Measurements from ENCODE around the gene THSD4.

The THSD4 gene

DNA sequence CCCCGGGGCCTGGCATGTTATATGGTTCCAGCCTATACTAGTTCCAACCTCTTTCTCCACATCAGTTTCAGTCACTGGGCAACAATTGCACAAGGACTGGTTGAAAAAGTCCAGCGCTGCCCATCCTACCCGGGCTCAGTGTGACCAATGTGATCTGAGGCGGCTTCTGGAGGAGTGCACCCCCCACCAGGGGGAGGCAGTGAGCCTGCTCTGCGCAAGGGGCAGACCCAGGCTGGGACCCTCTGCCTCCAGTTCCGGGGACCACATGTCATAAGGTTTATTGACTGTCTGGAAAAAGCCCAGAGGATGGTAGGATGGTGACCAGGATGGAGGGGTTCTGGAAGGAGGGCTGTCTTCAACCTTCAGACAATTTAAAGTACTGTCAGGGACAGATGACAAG lies 669.4 kb downstream of the THSD4 start:
- DNase-seq (ENCODE audit: low read depth) = no peak

DNA sequence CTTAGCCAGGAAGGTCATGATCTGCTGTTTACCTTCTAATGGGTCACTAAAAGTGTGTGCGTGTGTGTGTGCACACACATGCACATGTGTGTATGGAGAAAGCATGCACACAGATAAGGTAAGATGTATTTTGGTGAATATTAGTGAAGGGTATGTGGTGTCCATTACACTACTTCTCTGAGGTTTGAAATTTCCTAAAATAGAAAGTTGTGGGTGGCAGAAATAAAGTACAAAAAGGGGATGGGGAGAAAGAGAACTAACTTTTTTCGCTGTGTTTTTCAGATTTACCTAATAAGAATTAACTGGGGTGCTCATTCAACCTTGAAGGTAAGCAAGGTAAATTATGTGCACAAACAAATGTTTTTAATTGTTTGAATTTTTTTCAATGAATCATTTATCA lies 670.7 kb downstream of the THSD4 start:
- no peak for DNase-seq (ENCODE audit: low read depth)

DNA sequence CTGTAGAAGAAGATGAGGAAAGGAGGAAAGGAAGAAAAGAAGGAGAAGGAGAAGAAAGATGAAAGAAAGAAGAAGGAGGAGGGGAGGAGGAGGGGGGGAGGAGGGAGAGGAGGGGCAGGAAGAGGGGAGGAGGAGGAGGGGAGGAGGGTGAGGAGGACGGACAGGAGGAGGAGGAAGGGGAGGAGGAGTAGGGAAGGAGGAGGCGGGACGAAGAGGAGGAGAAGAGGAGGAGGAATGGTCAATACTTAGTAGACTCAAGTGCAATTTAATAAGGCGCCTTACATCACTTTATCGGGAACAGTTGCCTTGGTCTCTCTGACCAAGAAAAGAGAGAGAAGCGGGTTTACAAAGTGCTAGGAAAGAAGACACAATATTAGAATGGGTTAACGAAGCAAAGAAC lies 671.4 kb downstream of the THSD4 start:
- DNase-seq (ENCODE audit: low read depth) = no peak

DNA sequence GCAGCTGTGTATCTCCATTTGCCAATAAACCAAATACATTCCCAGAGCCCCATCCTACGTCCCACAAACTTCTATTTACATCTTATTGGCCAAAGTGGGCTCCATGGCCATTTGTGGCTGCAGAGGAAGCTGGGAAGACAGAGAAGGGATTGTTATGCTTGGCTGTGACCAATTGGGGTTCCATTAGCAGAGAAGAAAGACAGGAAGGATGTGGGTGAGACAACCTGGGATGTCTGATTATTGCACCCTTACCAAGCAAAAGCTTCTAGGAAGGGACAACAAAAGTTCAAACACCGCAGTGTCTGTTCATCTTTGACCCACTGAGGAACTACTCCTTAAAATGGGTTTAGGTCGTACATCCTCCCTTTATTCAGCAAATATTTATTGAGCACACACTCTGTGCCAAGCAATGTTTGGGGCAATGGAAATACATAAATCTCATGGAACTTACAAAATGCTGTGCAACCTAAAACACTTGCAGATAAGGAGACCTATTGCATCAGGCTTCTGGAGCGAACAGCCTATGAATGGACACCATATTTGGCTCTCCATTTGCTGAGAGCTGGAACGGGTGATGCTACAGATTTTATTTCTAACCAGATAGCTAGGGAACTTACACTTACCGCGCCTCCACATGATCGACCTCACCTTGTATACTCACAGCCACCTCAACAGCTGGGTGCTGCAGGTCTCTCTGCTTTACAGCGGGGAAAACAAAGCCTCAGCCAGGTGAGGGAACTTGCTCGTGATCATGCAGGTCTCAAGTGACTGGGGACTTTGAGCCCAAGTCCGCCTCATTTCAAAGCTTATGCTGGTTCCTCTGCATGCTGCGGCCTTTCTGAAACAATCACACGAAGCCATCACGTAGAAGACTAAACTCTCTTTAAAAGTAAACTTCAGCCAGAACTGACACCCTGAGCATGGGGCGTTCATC lies 673.6 kb downstream of the THSD4 start:
- no peak for DNase-seq (ENCODE audit: low read depth)

DNA sequence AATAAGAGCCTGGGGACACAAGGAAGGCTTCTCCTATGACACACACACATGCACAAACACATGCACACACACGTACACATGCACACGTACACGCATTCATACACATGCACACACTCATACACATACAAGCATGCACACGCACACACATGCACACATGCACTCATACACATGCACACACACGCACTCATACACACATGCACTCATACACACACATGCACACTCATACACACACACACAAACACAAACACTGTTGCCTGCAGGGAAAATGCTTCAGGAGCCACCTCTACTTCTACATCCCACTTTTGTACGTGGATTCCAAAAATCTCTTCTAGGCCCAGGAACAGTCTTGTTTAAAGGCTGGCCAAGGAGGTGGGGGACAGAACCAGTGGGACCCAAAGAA lies 674.3 kb downstream of the THSD4 start:
- DNase-seq (ENCODE audit: low read depth) = no peak

DNA sequence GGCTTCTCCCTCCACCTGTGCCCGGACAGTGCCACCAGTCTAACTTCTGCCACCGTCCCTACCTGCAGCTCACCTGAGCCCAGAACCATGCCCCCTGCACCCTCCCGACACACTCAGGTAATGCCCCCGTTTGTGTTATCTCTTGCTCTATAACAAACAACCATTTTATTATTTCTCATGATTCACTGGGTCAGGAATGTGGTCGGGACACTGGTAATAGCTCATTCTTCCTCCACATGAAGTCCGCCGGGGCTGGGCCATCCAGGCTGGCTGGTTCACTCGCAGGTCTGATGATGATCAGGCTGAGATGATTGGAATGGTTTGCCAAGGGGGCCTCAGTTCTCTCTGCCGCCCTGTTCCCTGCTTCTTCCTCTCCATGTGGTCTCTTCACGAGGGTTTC lies 674.8 kb downstream of the THSD4 start:
- DNase-seq (ENCODE audit: low read depth) = no peak

DNA sequence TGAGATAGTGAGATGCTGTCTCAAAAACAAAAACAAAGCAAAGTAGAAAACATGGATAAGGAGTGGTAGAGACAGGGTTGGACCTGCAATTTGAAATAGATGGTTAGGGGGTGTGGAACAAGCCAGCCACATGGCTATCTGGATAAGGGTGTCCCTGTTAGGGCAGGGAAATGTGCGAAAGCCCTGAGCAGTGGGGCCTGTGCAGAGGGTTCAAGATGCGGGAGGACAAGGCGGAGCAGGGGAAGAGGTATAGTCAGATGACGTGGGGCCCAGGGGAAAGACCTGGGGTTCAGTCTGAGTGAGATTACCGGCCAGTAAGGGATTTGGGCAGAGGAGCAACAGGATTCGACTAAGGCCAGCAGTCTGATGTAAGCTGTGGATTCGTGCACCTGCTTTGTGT lies 676.7 kb downstream of the THSD4 start:
- no peak for DNase-seq (ENCODE audit: low read depth)

DNA sequence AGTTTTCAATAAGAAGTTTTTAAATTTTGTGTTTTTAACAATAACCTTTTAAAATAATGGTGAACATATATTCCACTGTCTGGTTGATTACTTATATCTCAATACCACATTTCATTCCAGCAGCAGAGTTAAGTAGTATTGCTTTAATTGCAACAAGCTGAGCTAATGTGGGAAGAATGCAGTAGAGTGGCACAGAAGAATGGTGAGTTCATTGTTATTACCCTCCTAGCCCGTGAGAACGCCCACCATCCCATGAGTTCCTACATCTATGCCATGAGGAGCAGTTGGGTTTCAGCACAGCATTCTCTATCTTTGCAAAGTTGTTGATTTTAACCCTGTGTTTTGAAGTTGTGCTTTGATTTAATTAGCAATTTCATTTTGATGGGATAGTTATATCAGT lies 677.2 kb downstream of the THSD4 start:
- no peak for DNase-seq (ENCODE audit: low read depth)

DNA sequence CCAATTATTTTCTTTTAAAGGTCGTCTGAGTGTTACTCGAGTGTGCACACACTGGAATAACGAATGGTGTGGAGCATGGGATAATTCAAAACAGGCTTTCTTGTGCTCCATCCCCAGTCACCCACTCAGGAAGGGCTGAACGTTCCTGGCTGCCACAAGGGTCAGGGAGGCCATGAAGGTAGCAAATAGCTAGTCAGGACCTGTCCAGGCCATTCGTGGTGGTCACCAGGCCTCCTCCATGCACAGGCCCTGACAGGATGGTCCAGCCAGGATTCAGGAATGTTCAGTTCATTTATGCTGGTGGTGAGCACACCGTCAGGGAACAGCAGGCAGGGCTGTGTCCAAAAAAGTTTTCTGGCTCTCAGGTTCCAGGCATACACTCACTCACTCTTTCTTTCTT lies 683.4 kb downstream of the THSD4 start:
- DNase-seq (ENCODE audit: low read depth) = no peak

DNA sequence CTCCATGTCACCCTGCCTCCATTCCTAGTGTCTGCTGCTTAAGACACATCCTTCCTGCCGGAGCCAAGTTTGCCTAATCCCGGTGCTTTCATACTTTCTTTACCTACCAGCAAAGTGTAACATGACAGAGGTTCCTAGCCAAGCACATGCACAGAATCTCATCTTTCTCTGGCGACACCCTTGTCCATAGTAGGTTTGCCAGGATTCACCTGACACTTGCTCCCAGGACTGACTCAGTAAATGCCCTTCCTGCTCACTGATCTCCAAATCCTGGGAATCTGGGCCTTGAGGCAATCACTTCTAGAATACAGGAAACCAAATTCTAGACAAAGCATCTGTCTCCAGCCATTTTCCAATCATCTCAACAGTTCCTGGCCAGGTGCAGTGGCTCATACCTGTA lies 684.9 kb downstream of the THSD4 start:
- DNase-seq (ENCODE audit: low read depth) = no peak

DNA sequence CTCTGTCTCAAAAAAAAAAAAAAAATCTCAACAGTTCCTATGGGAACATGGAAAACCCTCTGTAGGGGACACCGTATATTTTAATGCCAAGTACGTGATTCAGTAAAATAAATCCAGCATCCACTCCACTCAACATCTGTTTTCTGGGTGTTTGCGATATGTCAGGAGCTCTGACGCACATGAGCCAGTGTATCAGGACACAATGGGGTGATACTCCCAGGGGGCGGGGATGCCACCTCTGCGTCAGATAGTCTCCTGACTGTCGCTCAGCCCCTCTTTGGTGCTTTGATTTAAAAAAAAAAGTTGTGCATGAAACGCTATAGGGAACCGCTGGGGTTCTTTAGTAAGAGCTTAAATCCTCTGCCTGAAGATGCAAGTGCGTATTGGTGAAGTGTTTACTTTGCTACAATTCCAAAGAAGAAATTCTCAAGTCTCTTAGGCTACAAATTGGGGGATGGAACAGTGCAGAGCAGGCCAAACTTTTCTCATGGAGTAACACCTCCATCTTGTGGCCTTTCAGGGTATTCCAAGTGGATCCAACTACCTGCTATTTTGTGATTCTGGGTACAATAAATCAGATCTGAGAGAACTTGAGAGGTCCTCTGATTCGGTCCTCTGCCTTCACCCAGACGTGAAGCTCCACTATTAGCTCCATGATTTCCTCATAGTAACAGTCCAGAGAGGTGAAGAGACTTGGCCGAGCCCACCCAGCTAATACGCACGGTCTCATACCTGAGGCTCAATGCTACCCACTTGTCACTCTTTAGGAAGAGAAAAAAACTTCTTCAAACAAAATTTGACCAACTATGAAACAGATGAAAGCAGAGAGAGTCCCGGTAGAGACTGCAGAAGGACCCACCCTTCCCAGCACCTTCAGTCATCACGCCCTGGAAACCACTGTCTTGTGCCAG lies 685.8 kb downstream of the THSD4 start:
- DNase-seq (ENCODE audit: low read depth) = peak; percentile 75

DNA sequence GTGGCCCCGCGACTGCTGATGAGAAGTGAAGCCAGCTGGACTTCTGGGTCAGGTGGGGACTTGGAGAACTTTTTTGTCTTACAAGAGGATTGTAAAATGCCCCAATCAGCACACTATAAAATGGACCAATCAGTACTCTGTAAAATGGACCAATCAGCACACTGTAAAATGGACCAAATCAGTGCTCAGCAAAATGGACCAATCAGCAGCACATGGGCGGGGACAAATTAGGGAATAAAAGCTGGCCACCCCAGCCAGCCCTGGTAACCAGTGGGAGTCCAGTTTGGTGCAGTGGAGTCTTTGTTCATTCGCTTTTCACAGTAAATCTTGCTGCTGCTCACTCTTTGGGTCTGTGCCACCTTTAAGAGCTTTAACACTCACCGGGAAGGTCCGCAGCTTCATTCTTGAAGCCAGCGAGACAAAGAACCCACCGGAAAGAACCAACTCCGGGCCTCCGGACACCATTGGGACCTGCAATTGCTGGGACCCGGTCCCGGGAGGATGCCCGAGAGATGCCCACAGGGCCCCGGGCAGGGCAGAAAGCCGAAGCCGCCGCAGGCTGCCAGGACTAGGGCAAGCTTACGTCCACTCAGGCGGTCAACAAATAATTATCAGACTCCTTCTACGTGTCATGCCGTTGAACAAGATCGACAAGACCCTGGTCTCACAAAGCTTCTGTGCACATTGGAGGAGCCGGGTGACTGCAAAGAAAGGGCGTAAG lies 686.8 kb downstream of the THSD4 start:
- DNase-seq (ENCODE audit: low read depth) = no peak

DNA sequence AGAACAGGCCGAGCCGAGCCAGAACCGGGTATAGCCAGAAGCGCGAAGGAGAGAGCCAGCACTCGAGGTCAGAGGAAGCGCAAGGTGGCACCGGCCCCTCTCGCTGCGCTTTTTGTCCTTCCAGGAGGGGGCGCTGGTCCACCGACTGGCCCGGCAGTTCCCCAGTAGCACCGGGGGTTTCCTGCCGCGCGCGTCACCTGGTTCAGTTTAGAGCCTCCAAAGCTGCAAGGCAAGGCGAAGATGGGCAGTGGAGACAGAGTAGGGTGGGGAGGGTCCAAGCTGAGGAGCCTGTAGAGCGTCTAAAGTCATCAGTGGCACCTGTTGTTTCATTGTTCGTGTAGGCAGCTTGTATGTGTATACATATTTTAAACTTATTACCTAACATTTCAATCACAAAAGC lies 687.5 kb downstream of the THSD4 start:
- DNase-seq (ENCODE audit: low read depth) = no peak

DNA sequence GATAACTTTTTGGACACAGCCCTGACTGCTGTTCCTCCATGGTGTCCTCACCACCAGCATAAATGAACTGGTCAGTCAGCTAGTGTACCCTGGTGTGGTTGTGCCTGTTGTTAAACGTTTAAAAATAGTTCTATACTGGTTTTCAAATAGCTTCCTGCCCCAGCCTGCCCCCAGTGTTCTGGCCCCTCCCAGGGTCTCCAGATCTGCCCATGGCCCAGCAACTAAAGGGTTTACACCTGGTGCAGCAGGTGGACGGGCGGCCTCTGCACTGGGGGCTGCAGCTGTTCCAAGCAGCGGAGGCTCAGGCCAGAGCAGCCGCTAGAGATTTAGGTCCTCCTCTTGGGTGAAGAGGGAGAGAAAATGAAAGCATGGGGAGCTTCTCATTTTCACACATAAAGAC lies 689.0 kb downstream of the THSD4 start:
- no peak for DNase-seq (ENCODE audit: low read depth)

DNA sequence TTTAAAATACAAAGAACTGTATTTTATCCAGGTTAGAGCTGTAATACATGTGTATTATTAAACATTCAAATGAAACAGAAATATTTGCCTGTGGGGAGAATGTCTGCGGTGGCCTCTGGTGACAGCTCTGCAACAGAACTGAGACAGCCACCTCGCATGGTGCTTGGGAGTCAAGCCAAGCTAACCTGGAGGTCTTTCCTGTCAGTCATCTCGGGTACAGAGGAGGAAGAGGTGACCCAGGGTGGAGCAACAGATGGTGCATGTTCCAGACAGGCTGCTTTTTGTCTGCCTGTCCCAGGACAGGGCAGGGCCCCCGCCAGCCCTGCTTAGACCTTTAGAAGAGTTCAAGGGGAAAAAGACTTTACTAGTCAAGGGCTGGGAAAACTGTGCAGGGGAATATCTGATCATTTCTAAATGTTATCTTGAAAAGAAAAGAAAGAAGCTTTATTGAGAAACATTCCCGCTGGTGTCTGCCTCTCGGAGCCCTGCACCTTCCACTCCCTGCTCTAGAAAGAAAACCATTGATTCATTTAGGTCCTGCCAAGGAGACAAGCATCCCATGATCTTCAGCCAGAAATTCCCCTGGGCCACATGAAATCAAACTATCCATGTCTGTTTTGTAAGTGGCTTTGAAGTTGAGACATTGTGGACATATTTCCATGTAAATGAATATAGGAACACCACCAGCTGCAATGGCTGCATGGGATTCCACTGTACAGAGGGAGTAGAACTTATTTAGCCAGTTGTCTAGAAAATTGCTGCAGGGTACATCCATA lies 689.6 kb downstream of the THSD4 start:
- no peak for DNase-seq (ENCODE audit: low read depth)

DNA sequence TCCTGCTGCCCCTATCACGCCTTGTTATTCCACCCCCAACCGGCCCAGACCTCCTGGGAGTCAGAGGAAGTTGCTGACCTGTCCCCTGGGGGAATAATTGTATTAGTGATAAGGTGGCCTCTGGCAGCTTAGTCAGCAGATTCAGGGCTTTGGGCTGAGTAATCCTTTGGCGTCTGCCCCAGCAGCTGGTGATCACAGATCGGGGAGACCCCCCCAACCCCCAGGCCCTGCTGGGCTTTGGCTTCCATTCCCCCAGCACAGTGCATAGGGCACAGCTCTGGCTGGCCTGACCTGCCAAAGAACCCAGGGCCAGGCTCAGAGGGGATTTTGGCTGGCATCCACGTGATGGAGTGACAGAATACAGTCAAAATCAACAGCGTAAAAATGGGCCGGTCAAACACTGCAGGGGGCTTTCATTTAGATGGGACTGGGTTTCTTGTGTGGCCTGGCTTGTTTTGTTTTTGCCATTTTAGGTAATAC lies 691.2 kb downstream of the THSD4 start:
- no peak for DNase-seq (ENCODE audit: low read depth)

DNA sequence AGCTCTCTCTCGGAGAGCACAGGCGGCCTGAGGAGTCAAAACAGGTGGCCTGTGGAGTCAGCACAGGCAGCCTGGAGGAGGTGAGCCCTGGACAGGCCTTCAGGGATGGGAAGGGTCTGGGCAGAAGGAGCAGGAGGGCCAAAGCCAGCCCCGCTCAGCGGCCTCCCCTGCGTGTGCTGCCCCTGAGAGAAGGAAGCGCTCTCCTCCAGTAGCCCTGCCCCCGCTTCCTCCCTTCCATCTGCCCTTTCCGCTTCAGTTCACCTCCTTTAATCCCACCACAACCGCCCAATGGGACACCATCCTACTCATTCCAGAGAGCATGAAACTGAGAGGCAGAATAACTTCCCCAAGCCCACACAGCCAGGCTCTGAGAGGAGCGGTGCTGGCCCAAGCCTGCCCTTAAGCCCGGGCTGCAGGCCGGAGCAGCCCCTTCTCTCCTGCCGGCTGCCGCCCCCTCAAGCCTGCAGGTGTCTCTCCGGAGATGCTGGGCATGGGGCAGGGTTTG lies 691.9 kb downstream of the THSD4 start:
- no peak for DNase-seq (ENCODE audit: low read depth)

DNA sequence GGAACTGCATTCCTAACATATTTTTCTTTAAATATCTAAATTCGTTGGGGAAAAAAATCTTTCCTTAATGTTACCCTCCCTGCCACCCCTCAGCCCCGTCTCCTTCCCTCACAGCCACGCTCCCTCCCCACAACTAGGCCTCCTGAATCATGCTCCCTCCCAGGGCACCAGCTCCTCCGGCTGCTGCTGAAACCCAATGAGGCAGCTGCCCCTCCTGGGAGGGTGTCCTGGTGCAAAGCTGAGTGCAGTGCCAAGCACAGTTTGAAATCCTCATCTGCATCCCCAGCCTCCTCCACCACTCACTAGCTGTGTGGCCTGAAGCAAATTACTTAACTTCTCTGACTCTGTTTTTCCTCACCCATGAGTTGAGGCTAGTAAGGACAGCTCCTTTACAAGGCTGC lies 692.4 kb downstream of the THSD4 start:
- no peak for DNase-seq (ENCODE audit: low read depth)

DNA sequence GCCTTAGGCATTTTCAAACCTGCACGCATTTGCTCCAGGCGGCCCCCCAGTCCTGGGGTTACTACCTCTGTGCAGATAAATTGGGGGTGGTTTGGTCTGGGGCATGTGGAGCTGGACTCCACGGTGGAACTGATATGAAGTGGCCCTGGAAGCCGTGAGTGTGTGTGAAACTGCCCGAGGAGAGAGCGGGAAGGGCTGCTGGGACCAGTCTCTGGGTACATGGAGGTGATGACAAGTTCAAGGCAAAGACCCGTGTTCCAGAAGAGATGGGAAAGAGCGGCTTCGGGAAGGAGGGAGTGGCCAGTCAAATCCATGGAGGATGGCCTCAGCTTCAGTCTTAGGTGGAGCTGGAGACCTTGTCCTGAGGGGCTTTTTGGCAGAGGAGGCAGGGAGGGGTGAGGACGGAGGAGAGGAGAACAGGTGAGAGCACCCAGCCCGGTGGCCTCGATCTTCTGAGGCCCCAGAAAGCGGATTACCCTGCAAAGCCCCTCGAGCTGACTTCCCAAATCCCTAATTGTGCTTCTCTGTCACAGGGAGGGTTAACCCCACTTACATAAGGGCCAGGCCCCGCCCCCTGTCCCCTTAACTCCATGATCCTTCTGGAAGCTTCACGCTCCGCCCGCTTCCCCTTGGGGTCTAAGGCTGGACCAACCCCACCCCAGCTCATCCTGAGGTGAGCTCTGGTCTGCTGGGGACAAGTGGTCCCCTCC lies 693.2 kb downstream of the THSD4 start:
- no peak for DNase-seq (ENCODE audit: low read depth)

DNA sequence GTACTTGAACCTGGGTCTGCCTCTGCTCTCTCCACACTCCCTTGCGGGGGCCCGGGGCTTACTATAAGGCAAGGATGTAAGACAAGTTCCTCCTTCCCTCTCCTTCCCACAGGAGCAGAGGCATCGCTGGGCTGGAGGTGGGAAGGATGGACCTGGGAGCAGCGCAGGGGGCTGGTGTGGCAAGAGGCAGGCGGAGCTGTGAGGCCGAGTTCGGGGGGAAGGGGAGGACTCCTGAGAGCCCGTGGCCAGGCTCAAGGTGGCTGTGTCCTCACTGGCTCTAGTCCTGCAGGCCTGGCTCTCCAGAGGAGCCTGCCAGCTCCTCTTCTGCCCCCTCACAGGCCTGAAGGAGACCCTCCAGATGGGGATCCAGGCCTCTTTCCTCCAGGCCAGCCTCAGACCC lies 694.1 kb downstream of the THSD4 start:
- no peak for DNase-seq (ENCODE audit: low read depth)
